K562 (cell line): ENCODE measurements around the gene CELA3A. TPM values are rescaled to one million over a fixed set of nuclear protein-coding genes. Genes with fewer than 3 reads are reported as not detected.

Experiments used
- ATAC-seq: fragments of 200-7000 bp; cut with Tn5 transposase; 3 replicates; pipeline ENCODE4 v1.9.1; 2020; ENCODE audit warnings: moderate library complexity
- BruUV-seq: library from RNA; stranded (reverse); fragments of 400-500 nt; replicated peaks from 2 replicates; lab custom pipeline; 2021; lab: Mats Ljungman, UMichigan
- CTCF ChIA-PET: fragments of 300-600 bp; formaldehyde crosslinking; extraction: SDS; loops from one replicate; lab custom pipeline; 2021; ENCODE audit warnings: low intra/inter-chr PET ratio; lab: Yijun Ruan, JAX
- POLR2A ChIA-PET: fragments of 300-600, 350-650 bp; sonication (Branson Sonifier 250); formaldehyde crosslinking; extraction: SDS; loops from one replicate; lab custom pipeline; 2021; ENCODE audit warnings: antibody characterized with exemption, inconsistent platforms; lab: Yijun Ruan, JAX
- DNase-seq, 4 experiments: peaks; one replicate each; pipeline versions ENCODE4 v3.0.0 to v3.0.0-alpha.2; 2011 to 2018; ENCODE audit warnings: low spot score in 3 of 4, mixed read lengths in 3 of 4; ENCODE audit errors: extremely low read depth in 1 of 4
- FAIRE-seq: peaks from 2 replicates; lab custom pipeline; 2011; peaks lifted over from hg19 to GRCh38; lab: Jason Lieb, UNC
- H2AFZ ChIP-seq: 2 replicates; pipeline ENCODE4 v1.6.0; 2011; ENCODE audit warnings: low read depth, low read length, control low read depth, inconsistent platforms
- H3K27ac ChIP-seq: fragments of 200-600 bp; 3 replicates; pipeline ENCODE4 v1.8.0; 2011; ENCODE audit warnings: low read depth, mild to moderate bottlenecking, control low read depth, inconsistent platforms, low read length, moderate library complexity, mixed read lengths; ENCODE audit errors: extremely low read depth
- H3K27me3 ChIP-seq, 2 experiments: fragments of 300-600 bp in 1 of 2; 2 replicates in 1 of 2; 3 replicates in 1 of 2; pipeline versions ENCODE4 v1.6.0 to v1.8.0; 2011; ENCODE audit warnings: inconsistent platforms in 2 of 2, low read length in 2 of 2, mild to moderate bottlenecking in 1 of 2, mixed read lengths in 1 of 2, moderate library complexity in 1 of 2; ENCODE audit not compliant: control insufficient read depth in 2 of 2, insufficient read depth in 2 of 2
- H3K36me3 ChIP-seq: fragments of 300-600 bp; 3 replicates; pipeline ENCODE4 v1.8.0; 2011; ENCODE audit warnings: mild to moderate bottlenecking, low read length, inconsistent platforms; ENCODE audit not compliant: control insufficient read depth, insufficient read depth
- H3K4me1 ChIP-seq, 2 experiments: fragments of 200-600 bp in 1 of 2; replicated peaks in 1 of 2; 2 replicates in 1 of 2; 3 replicates in 1 of 2; pipeline versions ENCODE4 v1.5.1 to v1.8.0; 2011; ENCODE audit warnings: inconsistent platforms in 2 of 2, low read length in 2 of 2, mild to moderate bottlenecking in 1 of 2, mixed read lengths in 1 of 2, moderate library complexity in 1 of 2; ENCODE audit not compliant: control insufficient read depth in 2 of 2, insufficient read depth in 2 of 2
- H3K4me2 ChIP-seq: 2 replicates; pipeline ENCODE4 v1.6.1; 2011; ENCODE audit warnings: low read length, control low read depth, inconsistent platforms, mixed read lengths; ENCODE audit not compliant: insufficient read depth
- H3K4me3 ChIP-seq: fragments of 200-600 bp; sonication (generic), shearing (Covaris generic); 2 replicates; pipeline ENCODE4 v1.5.1; 2016; ENCODE audit warnings: control low read depth, inconsistent platforms
- H3K79me2 ChIP-seq: fragments of 200-600 bp; 3 replicates; pipeline ENCODE4 v1.8.0; 2011; ENCODE audit warnings: low read length, inconsistent platforms; ENCODE audit not compliant: control insufficient read depth, insufficient read depth
- H3K9ac ChIP-seq, 2 experiments: 2 replicates each; pipeline versions ENCODE4 v1.6.0 to v1.6.1; 2011; ENCODE audit warnings: low read depth in 2 of 2, low read length in 2 of 2, control low read depth in 1 of 2, inconsistent platforms in 1 of 2, mild to moderate bottlenecking in 1 of 2, mixed read lengths in 1 of 2; ENCODE audit not compliant: insufficient read depth in 1 of 2
- H3K9me1 ChIP-seq: one replicate; pipeline ENCODE4 v1.6.0; 2011; ENCODE audit warnings: inconsistent platforms, mild to moderate bottlenecking, low read length, moderate library complexity; ENCODE audit not compliant: control insufficient read depth, insufficient read depth
- H3K9me3 ChIP-seq: replicated peaks from 2 replicates; pipeline ENCODE4 v1.5.1; 2011; ENCODE audit warnings: low read depth, low read length, inconsistent platforms; ENCODE audit not compliant: control insufficient read depth, insufficient read depth
- H4K20me1 ChIP-seq: replicated peaks from 2 replicates; pipeline ENCODE4 v1.6.1; 2011; ENCODE audit warnings: low read length, inconsistent platforms, mixed read lengths; ENCODE audit not compliant: control insufficient read depth, insufficient read depth
- CBFA2T2 ChIP-seq: fragments of 450-650 bp; conservative IDR thresholded peaks from 2 replicates; pipeline ENCODE4 v1.6.1; 2017; ENCODE audit warnings: mild to moderate bottlenecking
- DIDO1 ChIP-seq: fragments of 450-650 bp; IDR thresholded peaks from 2 replicates; pipeline ENCODE4 v1.6.1; 2016; ENCODE audit warnings: low read depth, missing biosample characterization, missing genetic modification characterization
- FIP1L1 ChIP-seq: fragments of 200-400 bp; formaldehyde crosslinking; IDR thresholded peaks from 2 replicates; pipeline ENCODE4 v1.6.1; 2018; ENCODE audit warnings: mild to moderate bottlenecking, low read depth, low read length; ENCODE audit not compliant: poor library complexity, severe bottlenecking
- KLF16 ChIP-seq: IDR thresholded peaks from 2 replicates; pipeline ENCODE4 v1.6.1; 2016; ENCODE audit warnings: antibody characterized with exemption
- MYNN ChIP-seq, 2 experiments: sonication (generic); formaldehyde crosslinking in 1 of 2; IDR thresholded peaks; 2 replicates each; pipeline versions ENCODE4 v1.5.0 to v1.6.1; 2016 to 2020; ENCODE audit warnings: antibody characterized with exemption in 1 of 2, missing genetic modification reagents in 1 of 2
- NUFIP1 ChIP-seq: fragments of 450-650 bp; IDR thresholded peaks from 2 replicates; pipeline ENCODE4 v1.6.1; 2018; ENCODE audit not compliant: partially characterized antibody
- POLR2B ChIP-seq: fragments of 450-650 bp; IDR thresholded peaks from 2 replicates; pipeline ENCODE4 v1.6.1; 2018; ENCODE audit warnings: low read depth; ENCODE audit not compliant: partially characterized antibody
- POLR2G ChIP-seq: fragments of 200-400 bp; formaldehyde crosslinking; IDR thresholded peaks from 2 replicates; pipeline ENCODE4 v1.6.1; 2017; ENCODE audit warnings: low read depth, mild to moderate bottlenecking, antibody characterized with exemption, low read length, moderate library complexity
- RCOR1 ChIP-seq, 2 experiments: IDR thresholded peaks; 2 replicates each; pipeline ENCODE4 v1.6.1; 2012; ENCODE audit warnings: low read depth in 2 of 2, low read length in 2 of 2, borderline replicate concordance in 1 of 2, improper control_type of control experiment in 1 of 2
- TARDBP ChIP-seq: fragments of 450-650 bp; IDR thresholded peaks from 2 replicates; pipeline ENCODE4 v1.6.1; 2016
- ZBED1 ChIP-seq: IDR thresholded peaks from 2 replicates; pipeline ENCODE4 v1.6.1; 2014
- WGBS: fragments of 100-300 bp; shearing (Covaris generic); methylation state at CpG from one replicate; pipeline ENCODE4 v1.1.6; 2016; ENCODE audit warnings: low coverage, mixed read lengths; ENCODE audit not compliant: insufficient coverage; ENCODE audit errors: missing lambda C conversion rate; 5-methylcytosine and 5-hydroxymethylcytosine counted together
- in situ Hi-C: fragments of 300-500 bp; cut with MboI; formaldehyde crosslinking; loops from 4 replicates; pipeline ENCODE4 v1.15.0; 2018; ENCODE audit warnings: inconsistent platforms, mixed read lengths
- intact Hi-C: fragments of 100-400 bp; cut with micrococcal nuclease; formaldehyde crosslinking; loops from 2 replicates; pipeline ENCODE4 v1.14.2; 2022
- polyA plus RNA-seq, 8 experiments: library from polyadenylated mRNA; depleted of rRNA in 4 of 8; stranded (reverse) in 5 of 8; unstranded in 3 of 8; fragments of >200 nt; fragmentation: Nextera tagmentation in 2 of 8; fragmentation: Illumina TruSeq in 1 of 8; extraction: Ambion mirVana in 2 of 8; extraction: Trizol in 1 of 8; gene quantifications; 2 replicates each; pipeline versions ENCODE4 v1.2.1 to v1.2.3, GENCODE V29; 2011 to 2014; ENCODE audit warnings: inconsistent platforms in 1 of 8, missing spikeins in 1 of 8
- total RNA-seq, 7 experiments: library from RNA; depleted of rRNA in 6 of 7; stranded (reverse); fragments of >200 nt in 6 of 7; fragmentation: Illumina TruSeq in 2 of 7; extraction: Trizol in 2 of 7; gene quantifications; 2 replicates each; pipeline versions ENCODE4 v1.2.1 to v1.2.3, GENCODE V29; 2011 to 2021; ENCODE audit warnings: low replicate concordance in 1 of 7
- TF ChIP-seq, protein P1 (sequence below): fragments of 250-450 bp; sonication (Bioruptor Pico); IDR thresholded peaks from 2 replicates; pipeline ENCODE4 v1.9.0; 2021; ENCODE audit warnings: mild to moderate bottlenecking, inconsistent platforms
- TF ChIP-seq, protein P2 (sequence below): IDR thresholded peaks from 2 replicates; pipeline ENCODE4 v1.6.1; 2016; ENCODE audit warnings: missing genetic modification characterization, missing compliant biosample characterization
- TF ChIP-seq, protein P3 (sequence below): fragments of 250-450 bp; sonication (Bioruptor Pico); IDR thresholded peaks from 2 replicates; pipeline ENCODE4 v1.5.0; 2022; ENCODE audit warnings: mild to moderate bottlenecking

CELA3A gene
- total and polyA plus RNA-seq, 9 of the 15 experiments (the other 6 are each of a cell fraction or from before 2014, with no cell fraction given) = 5.4 TPM; not detected in 8

- in situ Hi-C loops = no loop called here
- no TSS peak for BruUV-seq
- DNase-seq = peak in 1 of 4 experiments; percentile 12
- Histone ChIP-seq H3K36me3 (peaks cover 7% of the 10 kb centered on the region; the same call in 1 of the 3 replicates), H3K27ac (peak overlapping the region; percentile 99), H3K9ac (peak overlapping the region in 1 of 2 experiments; percentile 99; a peak in 3 of 4 replicates), H3K9me1 (no peaks in the 10 kb centered on the region), H3K4me2 (peak overlapping the region; percentile 96), H3K27me3 (no peaks in the 10 kb centered on the region), H2AFZ (no peak overlapping the region), H3K4me3 (no peak overlapping the region; the same call in 1 of the 2 replicates), H3K4me1 (peaks cover 29 to 31% of the 10 kb centered on the region in 2 experiments), H3K79me2 (peaks cover 12% of the 10 kb centered on the region; the same call in 2 of the 3 replicates), H3K9me3 (no peaks in the 10 kb centered on the region), H4K20me1 (no peaks in the 10 kb centered on the region)
- no peak for FAIRE-seq
- no peak for ATAC-seq
- POLR2A ChIA-PET = interaction anchor here (1.0 to 7.0 kb wide), 3 partner anchors 9 to 26 kb away, joined by 4 to 63 read pairs (median 8); partner anchors contain the start of gene CDC42
- TF ChIP-seq NUFIP1 (peak; percentile 31), POLR2G (0 out of 2 replicates have a peak, but pooled peaks have one; percentile 27), KLF16 (no peak), MYNN (IDR thresholded peaks at IDR 0.05) (no peak), MYNN (CRISPR knock-in tag; IDR thresholded peaks at IDR 0.05) (no peak), ZBED1 (no peak), DIDO1 (tag) (no peak), POLR2B (no peak), CBFA2T2 (no peak), RCOR1 (IDR thresholded peaks at IDR 0.05; ENCODE audit: borderline replicate concordance in 1 of 2, low read depth in 2 of 2, low read length in 2 of 2) (no peak), FIP1L1 (no peak), TARDBP (no peak)
- TF ChIP-seq, protein P1, sequence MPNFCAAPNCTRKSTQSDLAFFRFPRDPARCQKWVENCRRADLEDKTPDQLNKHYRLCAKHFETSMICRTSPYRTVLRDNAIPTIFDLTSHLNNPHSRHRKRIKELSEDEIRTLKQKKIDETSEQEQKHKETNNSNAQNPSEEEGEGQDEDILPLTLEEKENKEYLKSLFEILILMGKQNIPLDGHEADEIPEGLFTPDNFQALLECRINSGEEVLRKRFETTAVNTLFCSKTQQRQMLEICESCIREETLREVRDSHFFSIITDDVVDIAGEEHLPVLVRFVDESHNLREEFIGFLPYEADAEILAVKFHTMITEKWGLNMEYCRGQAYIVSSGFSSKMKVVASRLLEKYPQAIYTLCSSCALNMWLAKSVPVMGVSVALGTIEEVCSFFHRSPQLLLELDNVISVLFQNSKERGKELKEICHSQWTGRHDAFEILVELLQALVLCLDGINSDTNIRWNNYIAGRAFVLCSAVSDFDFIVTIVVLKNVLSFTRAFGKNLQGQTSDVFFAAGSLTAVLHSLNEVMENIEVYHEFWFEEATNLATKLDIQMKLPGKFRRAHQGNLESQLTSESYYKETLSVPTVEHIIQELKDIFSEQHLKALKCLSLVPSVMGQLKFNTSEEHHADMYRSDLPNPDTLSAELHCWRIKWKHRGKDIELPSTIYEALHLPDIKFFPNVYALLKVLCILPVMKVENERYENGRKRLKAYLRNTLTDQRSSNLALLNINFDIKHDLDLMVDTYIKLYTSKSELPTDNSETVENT (CRISPR knock-in tag) = no peak
- TF ChIP-seq, protein P2, sequence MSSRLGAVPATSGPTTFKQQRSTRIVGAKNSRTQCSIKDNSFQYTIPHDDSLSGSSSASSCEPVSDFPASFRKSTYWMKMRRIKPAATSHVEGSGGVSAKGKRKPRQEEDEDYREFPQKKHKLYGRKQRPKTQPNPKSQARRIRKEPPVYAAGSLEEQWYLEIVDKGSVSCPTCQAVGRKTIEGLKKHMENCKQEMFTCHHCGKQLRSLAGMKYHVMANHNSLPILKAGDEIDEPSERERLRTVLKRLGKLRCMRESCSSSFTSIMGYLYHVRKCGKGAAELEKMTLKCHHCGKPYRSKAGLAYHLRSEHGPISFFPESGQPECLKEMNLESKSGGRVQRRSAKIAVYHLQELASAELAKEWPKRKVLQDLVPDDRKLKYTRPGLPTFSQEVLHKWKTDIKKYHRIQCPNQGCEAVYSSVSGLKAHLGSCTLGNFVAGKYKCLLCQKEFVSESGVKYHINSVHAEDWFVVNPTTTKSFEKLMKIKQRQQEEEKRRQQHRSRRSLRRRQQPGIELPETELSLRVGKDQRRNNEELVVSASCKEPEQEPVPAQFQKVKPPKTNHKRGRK (tag) = peak; percentile 63; the same call in 1 of the 2 replicates
- TF ChIP-seq, protein P3, sequence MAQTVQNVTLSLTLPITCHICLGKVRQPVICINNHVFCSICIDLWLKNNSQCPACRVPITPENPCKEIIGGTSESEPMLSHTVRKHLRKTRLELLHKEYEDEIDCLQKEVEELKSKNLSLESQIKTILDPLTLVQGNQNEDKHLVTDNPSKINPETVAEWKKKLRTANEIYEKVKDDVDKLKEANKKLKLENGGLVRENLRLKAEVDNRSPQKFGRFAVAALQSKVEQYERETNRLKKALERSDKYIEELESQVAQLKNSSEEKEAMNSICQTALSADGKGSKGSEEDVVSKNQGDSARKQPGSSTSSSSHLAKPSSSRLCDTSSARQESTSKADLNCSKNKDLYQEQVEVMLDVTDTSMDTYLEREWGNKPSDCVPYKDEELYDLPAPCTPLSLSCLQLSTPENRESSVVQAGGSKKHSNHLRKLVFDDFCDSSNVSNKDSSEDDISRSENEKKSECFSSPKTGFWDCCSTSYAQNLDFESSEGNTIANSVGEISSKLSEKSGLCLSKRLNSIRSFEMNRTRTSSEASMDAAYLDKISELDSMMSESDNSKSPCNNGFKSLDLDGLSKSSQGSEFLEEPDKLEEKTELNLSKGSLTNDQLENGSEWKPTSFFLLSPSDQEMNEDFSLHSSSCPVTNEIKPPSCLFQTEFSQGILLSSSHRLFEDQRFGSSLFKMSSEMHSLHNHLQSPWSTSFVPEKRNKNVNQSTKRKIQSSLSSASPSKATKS (CRISPR knock-in tag) = no peak
- CTCF ChIA-PET = no interaction called here
- intact Hi-C loops = loop anchor here (5.0 to 10.0 kb wide), 4 partner anchors 60 to 245 kb away; partner anchors contain the start of gene USP48
- 23% methylated on average over 3 of the region's 3 CpGs for WGBS
Observed at GRCh38 chr1:22026924-22027289, 25.4 kb downstream of the CELA3A start.
